Measurements from ENCODE around the gene HEPACAM. TPM values are rescaled to one million over a fixed set of nuclear protein-coding genes. Genes with fewer than 3 reads are reported as not detected.

The HEPACAM gene
- total and polyA plus RNA-seq, 4 experiments from 2014 or later: not detected

DNA sequence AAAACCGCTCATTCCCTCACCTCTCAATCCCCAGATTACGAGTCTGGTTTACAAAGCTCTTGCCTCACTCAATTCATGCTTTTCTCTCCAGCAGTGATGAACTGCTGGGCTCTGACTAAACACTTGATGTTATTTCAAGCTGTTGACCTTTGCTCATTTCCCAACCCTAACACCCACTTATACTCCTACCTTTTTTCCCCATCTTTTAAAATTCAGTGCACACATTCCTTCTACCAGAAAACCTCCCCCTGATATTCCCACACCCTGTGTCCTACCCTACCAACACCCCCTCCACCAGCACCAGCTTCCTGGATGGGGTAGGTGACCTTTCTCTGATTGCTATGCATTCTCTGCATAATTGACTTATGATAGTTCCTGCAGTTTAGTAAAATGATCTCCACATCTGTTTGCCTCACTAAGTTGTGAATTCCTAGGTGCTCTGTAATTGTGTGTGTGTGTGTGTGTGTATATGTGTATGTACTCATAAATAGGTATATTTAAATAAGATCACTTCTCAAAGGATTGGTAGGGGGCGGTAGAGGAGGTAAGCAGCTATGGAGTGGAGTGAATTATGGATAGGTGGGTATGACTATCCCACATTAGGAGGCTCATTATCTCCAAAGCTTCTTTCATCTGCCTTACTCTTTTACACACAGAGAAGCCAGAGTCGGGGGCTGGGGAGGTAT lies 842 bp downstream of the HEPACAM start:
- Mint-ChIP-seq H3K27me3 (peaks cover 10% of the 10 kb centered on the region in 2 donors), H3K27ac (no peak overlapping the region), H3K4me1 (peaks cover 0 to 6% (median 3%) of the 10 kb centered on the region in 4 donors), H3K4me3 (no peak overlapping the region), H3K36me3 (no peaks in the 10 kb centered on the region), H3K9me3 (no peaks in the 10 kb centered on the region)
- no peak overlapping the region for H3K27ac ChIP-seq (ENCODE audit: low read depth, low read length)
- DNase-seq: no peak
- intact Hi-C loops (cut with micrococcal nuclease): no loop called here
- no peaks in the 10 kb centered on the region for H3K27me3 ChIP-seq (ENCODE audit: insufficient read depth, low read length)
- no peaks in the 10 kb centered on the region for H3K4me1 ChIP-seq (ENCODE audit: insufficient read depth, low read length)
- ChIA-PET POLR2A (ENCODE audit: partially characterized antibody) (interaction anchor here (0.6 to 0.9 kb wide), 2 partner anchors 15 to 145 kb away, joined by 3 read pairs; no protein-coding TSS in a partner anchor), CTCF (ENCODE audit: partially characterized antibody) (interaction anchor here (1.4 to 1.9 kb wide), 2 partner anchors 14 kb away, joined by 4 read pairs; no protein-coding TSS in a partner anchor)
- H3K9me3 ChIP-seq (ENCODE audit: control insufficient read depth in 1 of 2, low read length in 2 of 2): no peaks in the 10 kb centered on the region
- H3K4me3 ChIP-seq (ENCODE audit: low read length in 2 of 2): no peak overlapping the region
- no peaks in the 10 kb centered on the region for H3K36me3 ChIP-seq (ENCODE audit: insufficient read depth, low read length)

DNA sequence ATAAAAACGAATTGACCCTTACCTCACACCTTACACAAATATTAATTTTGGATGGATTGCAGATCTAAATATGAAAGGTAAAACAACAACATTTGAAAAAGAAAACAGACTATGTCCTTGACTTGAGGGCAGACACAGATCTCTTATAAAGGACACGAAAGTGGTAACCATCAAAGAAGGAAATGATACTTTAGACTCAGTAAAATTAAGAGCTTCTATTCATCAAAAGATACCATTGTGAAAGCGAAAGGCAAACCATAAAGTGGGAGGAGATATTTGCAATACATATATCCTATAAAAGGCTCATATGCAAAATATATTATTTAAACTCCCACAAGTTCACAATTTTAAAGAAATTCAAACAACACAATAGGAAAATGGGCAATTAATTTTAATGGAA lies 5.0 kb downstream of the HEPACAM start:
- peak in 1 of 5 donors; percentile 4 for DNase-seq
- Mint-ChIP-seq H3K36me3 (no peaks in the 10 kb centered on the region), H3K4me1 (peaks cover 0 to 6% (median 3%) of the 10 kb centered on the region in 4 donors), H3K27ac (peak overlapping the region in 3 of 7 donors; percentile 39 to 59 (median 48)), H3K4me3 (peak overlapping the region in 1 of 8 donors; percentile 55), H3K27me3 (peaks cover 1 to 2% of the 10 kb centered on the region in 2 donors), H3K9me3 (no peaks in the 10 kb centered on the region)
- Histone ChIP-seq H3K4me3 (ENCODE audit: low read length in 2 of 2) (no peak overlapping the region), H3K9me3 (ENCODE audit: control insufficient read depth in 1 of 2, low read length in 2 of 2) (no peaks in the 10 kb centered on the region), H3K36me3 (ENCODE audit: insufficient read depth, low read length) (no peaks in the 10 kb centered on the region), H3K27ac (ENCODE audit: low read depth, low read length) (no peak overlapping the region), H3K4me1 (ENCODE audit: insufficient read depth, low read length) (no peaks in the 10 kb centered on the region), H3K27me3 (ENCODE audit: insufficient read depth, low read length) (no peaks in the 10 kb centered on the region)
- CTCF ChIA-PET (ENCODE audit: partially characterized antibody): no interaction called here
- intact Hi-C loops (cut with micrococcal nuclease): no loop called here
- POLR2A ChIA-PET (ENCODE audit: partially characterized antibody): interaction anchor here (0.7 kb wide), 1 partner anchor 30 kb away, joined by 4 read pairs; no protein-coding TSS in a partner anchor

DNA sequence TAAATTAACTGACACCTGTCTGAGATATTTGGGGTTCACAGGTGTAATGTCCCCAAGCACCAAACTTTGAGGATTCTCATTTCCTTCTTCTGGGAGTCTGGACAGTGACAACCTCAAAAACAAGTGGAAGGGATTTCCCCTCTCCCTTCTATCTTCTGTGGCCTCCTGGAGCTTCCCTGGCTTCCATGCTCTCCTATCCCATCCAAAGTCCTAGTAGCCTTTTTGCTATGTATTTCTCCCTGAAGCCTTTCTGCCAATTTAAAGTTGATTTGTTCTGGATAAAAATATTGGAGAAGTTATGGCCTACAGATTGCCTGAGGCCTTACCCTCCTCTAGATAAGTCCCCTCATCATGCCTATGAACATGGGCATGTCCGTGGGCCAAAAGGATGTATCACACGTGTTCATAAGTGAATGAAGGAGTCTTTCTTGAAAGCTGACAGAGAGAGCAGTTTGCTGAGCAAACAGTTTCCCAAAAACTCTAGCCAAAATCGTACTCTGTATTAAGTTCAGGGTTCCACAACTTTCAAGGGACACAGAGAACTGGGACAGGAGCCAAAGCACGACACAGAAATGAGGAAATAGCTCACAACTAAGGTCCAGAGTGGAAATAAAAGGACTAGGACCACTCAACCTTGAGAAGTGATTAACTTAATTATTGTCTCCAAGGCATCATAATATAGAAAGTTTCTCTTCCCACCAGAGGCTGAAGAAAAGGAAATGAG lies 6.7 kb downstream of the HEPACAM start:
- Mint-ChIP-seq H3K27ac (peak overlapping the region in 1 of 7 donors; percentile 38), H3K36me3 (no peaks in the 10 kb centered on the region), H3K9me3 (no peaks in the 10 kb centered on the region), H3K4me1 (peaks cover under 1 to 12% (median 5%) of the 10 kb centered on the region in 4 donors), H3K27me3 (no peaks in the 10 kb centered on the region), H3K4me3 (no peak overlapping the region)
- ChIA-PET POLR2A (ENCODE audit: partially characterized antibody) (no interaction called here), CTCF (ENCODE audit: partially characterized antibody) (interaction anchor here (1.3 kb wide), 1 partner anchor 9 kb away, joined by 3 read pairs; no protein-coding TSS in a partner anchor)
- DNase-seq: no peak
- intact Hi-C loops (cut with micrococcal nuclease): no loop called here
- Histone ChIP-seq H3K9me3 (ENCODE audit: control insufficient read depth in 1 of 2, low read length in 2 of 2) (no peaks in the 10 kb centered on the region), H3K27ac (ENCODE audit: low read depth, low read length) (no peak overlapping the region), H3K36me3 (ENCODE audit: insufficient read depth, low read length) (no peaks in the 10 kb centered on the region), H3K4me3 (ENCODE audit: low read length in 2 of 2) (no peak overlapping the region), H3K4me1 (ENCODE audit: insufficient read depth, low read length) (no peaks in the 10 kb centered on the region), H3K27me3 (ENCODE audit: insufficient read depth, low read length) (no peaks in the 10 kb centered on the region)

DNA sequence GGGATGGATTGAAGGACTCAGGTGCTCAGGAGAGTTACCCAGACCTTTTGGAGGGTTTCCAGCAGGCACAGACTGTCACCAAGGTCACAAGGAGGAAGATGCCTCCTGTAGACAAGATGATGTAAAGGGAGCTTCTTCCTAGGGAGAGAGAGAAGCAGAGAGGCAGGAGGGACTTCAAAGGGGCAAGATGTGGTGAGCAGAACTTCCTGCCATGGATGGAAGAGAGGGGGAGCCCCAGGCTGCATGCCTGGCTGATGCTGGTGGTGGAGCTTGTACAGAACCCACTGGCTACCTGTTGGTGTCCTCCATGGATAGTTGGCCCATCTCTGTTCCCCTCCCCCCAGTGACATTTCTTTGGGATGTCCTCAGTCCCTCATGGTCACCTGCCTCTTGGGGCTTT lies 12.6 kb downstream of the HEPACAM start:
- no peaks in the 10 kb centered on the region for H3K27me3 ChIP-seq (ENCODE audit: insufficient read depth, low read length)
- Mint-ChIP-seq H3K27me3 (peaks cover 0 to 3% of the 10 kb centered on the region in 2 donors), H3K36me3 (no peaks in the 10 kb centered on the region), H3K9me3 (no peaks in the 10 kb centered on the region), H3K27ac (peak overlapping the region in 1 of 7 donors; percentile 9), H3K4me3 (peak overlapping the region in 4 of 8 donors; percentile 2 to 69 (median 52)), H3K4me1 (peaks cover 15 to 28% (median 23%) of the 10 kb centered on the region in 4 donors)
- peak in 2 of 5 donors; percentile 13 to 14 for DNase-seq
- intact Hi-C loops (cut with micrococcal nuclease): no loop called here
- POLR2A ChIA-PET (ENCODE audit: partially characterized antibody): interaction anchor here (2.2 kb wide), 1 partner anchor 30 kb away, joined by 5 read pairs; the partner anchor contains the start of gene CCDC15
- CTCF ChIA-PET (ENCODE audit: partially characterized antibody): interaction anchor here (1.3 to 1.5 kb wide), 2 partner anchors 19 to 47 kb away, joined by 3 to 4 read pairs; no protein-coding TSS in a partner anchor
- no peak overlapping the region for H3K27ac ChIP-seq (ENCODE audit: low read depth, low read length)
- H3K4me3 ChIP-seq (ENCODE audit: low read length in 2 of 2): no peak overlapping the region
- no peaks in the 10 kb centered on the region for H3K36me3 ChIP-seq (ENCODE audit: insufficient read depth, low read length)
- peaks cover 14% of the 10 kb centered on the region for H3K4me1 ChIP-seq (ENCODE audit: insufficient read depth, low read length)
- no peaks in the 10 kb centered on the region for H3K9me3 ChIP-seq (ENCODE audit: control insufficient read depth in 1 of 2, low read length in 2 of 2)

DNA sequence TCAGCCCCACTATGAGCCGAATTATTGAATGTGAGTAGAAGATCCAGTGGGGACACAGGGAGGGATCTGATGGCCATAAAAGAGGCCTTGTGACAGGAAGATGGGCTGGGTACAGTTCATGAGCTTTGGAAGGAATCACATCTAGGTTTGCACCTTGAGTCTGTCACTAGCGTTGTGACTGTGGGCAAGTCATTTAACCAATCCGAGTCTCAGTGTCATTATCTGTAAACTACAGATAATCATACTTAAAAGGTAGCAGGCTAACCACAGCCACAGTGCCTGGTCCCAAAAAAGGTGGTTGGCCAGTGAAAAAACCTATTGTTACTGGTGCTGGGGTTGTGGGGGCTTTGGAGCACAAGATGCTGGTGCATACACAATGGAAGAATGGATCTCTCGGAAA lies 13.0 kb downstream of the HEPACAM start:
- Mint-ChIP-seq H3K36me3 (no peaks in the 10 kb centered on the region), H3K27ac (peak overlapping the region in 2 of 7 donors; percentile 9 to 60), H3K4me3 (peak overlapping the region in 4 of 8 donors; percentile 2 to 69 (median 52)), H3K9me3 (no peaks in the 10 kb centered on the region), H3K4me1 (peaks cover 15 to 28% (median 23%) of the 10 kb centered on the region in 4 donors), H3K27me3 (peaks cover 0 to 3% of the 10 kb centered on the region in 2 donors)
- Histone ChIP-seq H3K4me1 (ENCODE audit: insufficient read depth, low read length) (peaks cover 14% of the 10 kb centered on the region), H3K36me3 (ENCODE audit: insufficient read depth, low read length) (no peaks in the 10 kb centered on the region), H3K4me3 (ENCODE audit: low read length in 2 of 2) (no peak overlapping the region), H3K9me3 (ENCODE audit: control insufficient read depth in 1 of 2, low read length in 2 of 2) (no peaks in the 10 kb centered on the region), H3K27me3 (ENCODE audit: insufficient read depth, low read length) (no peaks in the 10 kb centered on the region), H3K27ac (ENCODE audit: low read depth, low read length) (no peak overlapping the region)
- ChIA-PET POLR2A (ENCODE audit: partially characterized antibody) (interaction anchor here (2.2 kb wide), 1 partner anchor 31 kb away, joined by 5 read pairs; the partner anchor contains the start of gene CCDC15), CTCF (ENCODE audit: partially characterized antibody) (interaction anchor here (1.3 to 1.5 kb wide), 2 partner anchors 19 to 47 kb away, joined by 3 to 4 read pairs; no protein-coding TSS in a partner anchor)
- intact Hi-C loops (cut with micrococcal nuclease): no loop called here
- DNase-seq: no peak

GRCh38 chr11:124920870-124921609 lies 14.8 kb downstream of the HEPACAM start:
- Histone ChIP-seq H3K36me3 (ENCODE audit: insufficient read depth, low read length) (no peaks in the 10 kb centered on the region), H3K27me3 (ENCODE audit: insufficient read depth, low read length) (no peaks in the 10 kb centered on the region), H3K27ac (ENCODE audit: low read depth, low read length) (no peak overlapping the region), H3K4me3 (ENCODE audit: low read length in 2 of 2) (peak overlapping the region in 1 of 2 donors; percentile 62), H3K9me3 (ENCODE audit: control insufficient read depth in 1 of 2, low read length in 2 of 2) (no peaks in the 10 kb centered on the region), H3K4me1 (ENCODE audit: insufficient read depth, low read length) (peaks cover 14% of the 10 kb centered on the region)
- Mint-ChIP-seq H3K9me3 (no peaks in the 10 kb centered on the region), H3K4me1 (peaks cover 15 to 28% (median 23%) of the 10 kb centered on the region in 4 donors), H3K27ac (peak overlapping the region in 4 of 7 donors; percentile 47 to 65 (median 53)), H3K4me3 (peak overlapping the region; percentile 74 to 88 (median 80)), H3K27me3 (peaks cover 0 to 3% of the 10 kb centered on the region in 2 donors), H3K36me3 (no peaks in the 10 kb centered on the region)
- ChIA-PET CTCF (ENCODE audit: partially characterized antibody) (interaction anchor here (1.1 to 1.8 kb wide), 4 partner anchors 13 to 508 kb away, joined by 3 to 8 read pairs (median 4); partner anchors contain the start of gene CCDC15), POLR2A (ENCODE audit: partially characterized antibody) (interaction anchor here (1.0 to 3.5 kb wide), 5 partner anchors 30 to 191 kb away, joined by 4 to 17 read pairs (median 10); partner anchors contain the start of genes CCDC15 and TMEM218)
- intact Hi-C loops (cut with micrococcal nuclease): loop anchor here (2.0 kb wide), 2 partner anchors 30 to 44 kb away; no protein-coding TSS in a partner anchor
- DNase-seq: peak; percentile 68 to 78 (median 71)

All from CD4-positive, alpha-beta memory T cell (primary cell).